ENCODE data around the gene SV2A. TPM values are rescaled to one million over a fixed set of nuclear protein-coding genes. Genes with fewer than 3 reads are reported as not detected.
"Not testable (repeated sequence)": the region's sequence is repeated elsewhere in the genome, so short reads cannot be mapped to it uniquely, and the experiment has no call there.

Gene SV2A
- total and polyA plus RNA-seq, 5 donors from 2014 or later, result 0.91 to 3.3 (median 1.6) TPM

- not testable (repeated sequence) for H3K4me1 Mint-ChIP-seq; ATAC-seq (ENCODE audit: low read depth in 2 of 2)
These were observed 50.8 kb downstream of the SV2A start for GRCh38 chr1:149866887-149867286.

GRCh38 chr1:149861497-149862054 lies 56.1 kb downstream of the SV2A start:
- not testable (repeated sequence) for H3K4me1 ChIP-seq (ENCODE audit: control insufficient read depth, insufficient read depth, low read length, poor library complexity, severe bottlenecking); H3K9me3 Mint-ChIP-seq; DNase-seq; H3K27me3 Mint-ChIP-seq; H3K27me3 ChIP-seq (ENCODE audit: control insufficient read depth, insufficient read depth, low read length); H3K27ac ChIP-seq (ENCODE audit: insufficient read depth, low read length, poor library complexity, severe bottlenecking); H3K9me3 ChIP-seq (ENCODE audit: control insufficient read depth in 2 of 2, low read length in 2 of 2); H3K4me1 Mint-ChIP-seq; H3K36me3 ChIP-seq (ENCODE audit: control insufficient read depth, insufficient read depth, low read length); H3K4me3 ChIP-seq (ENCODE audit: low read depth, low read length); H3K27ac Mint-ChIP-seq; H3K4me3 Mint-ChIP-seq; H3K36me3 Mint-ChIP-seq; ATAC-seq (ENCODE audit: low read depth in 2 of 2)

More at GRCh38 chr1:149866887-149867286, 50.8 kb downstream of the SV2A start:
- not testable (repeated sequence) for H3K27ac Mint-ChIP-seq; H3K4me1 ChIP-seq (ENCODE audit: control insufficient read depth, insufficient read depth, low read length, poor library complexity, severe bottlenecking); H3K36me3 ChIP-seq (ENCODE audit: control insufficient read depth, insufficient read depth, low read length); H3K36me3 Mint-ChIP-seq; H3K4me3 Mint-ChIP-seq; H3K27ac ChIP-seq (ENCODE audit: insufficient read depth, low read length, poor library complexity, severe bottlenecking); H3K27me3 Mint-ChIP-seq; H3K9me3 Mint-ChIP-seq; DNase-seq; H3K27me3 ChIP-seq (ENCODE audit: control insufficient read depth, insufficient read depth, low read length); H3K9me3 ChIP-seq (ENCODE audit: control insufficient read depth in 2 of 2, low read length in 2 of 2); H3K4me3 ChIP-seq (ENCODE audit: low read depth, low read length)

GRCh38 chr1:149860684-149861496 lies 56.8 kb downstream of the SV2A start:
- not testable (repeated sequence) for H3K27ac Mint-ChIP-seq; H3K4me1 ChIP-seq (ENCODE audit: control insufficient read depth, insufficient read depth, low read length, poor library complexity, severe bottlenecking); DNase-seq; H3K4me1 Mint-ChIP-seq; H3K4me3 ChIP-seq (ENCODE audit: low read depth, low read length); H3K27me3 ChIP-seq (ENCODE audit: control insufficient read depth, insufficient read depth, low read length); H3K9me3 Mint-ChIP-seq; H3K27me3 Mint-ChIP-seq; H3K36me3 Mint-ChIP-seq; H3K27ac ChIP-seq (ENCODE audit: insufficient read depth, low read length, poor library complexity, severe bottlenecking); H3K4me3 Mint-ChIP-seq; H3K36me3 ChIP-seq (ENCODE audit: control insufficient read depth, insufficient read depth, low read length); H3K9me3 ChIP-seq (ENCODE audit: control insufficient read depth in 2 of 2, low read length in 2 of 2)
- peak; percentile 85 for ATAC-seq (ENCODE audit: low read depth in 2 of 2)

GRCh38 chr1:149860271-149860670 lies 57.4 kb downstream of the SV2A start:
- H3K9me3 ChIP-seq (ENCODE audit: control insufficient read depth in 2 of 2, low read length in 2 of 2); H3K4me1 ChIP-seq (ENCODE audit: control insufficient read depth, insufficient read depth, low read length, poor library complexity, severe bottlenecking); H3K4me3 Mint-ChIP-seq; H3K27ac Mint-ChIP-seq; H3K27ac ChIP-seq (ENCODE audit: insufficient read depth, low read length, poor library complexity, severe bottlenecking); H3K36me3 ChIP-seq (ENCODE audit: control insufficient read depth, insufficient read depth, low read length); H3K9me3 Mint-ChIP-seq; DNase-seq; H3K4me1 Mint-ChIP-seq; H3K4me3 ChIP-seq (ENCODE audit: low read depth, low read length); H3K27me3 Mint-ChIP-seq; H3K36me3 Mint-ChIP-seq; H3K27me3 ChIP-seq (ENCODE audit: control insufficient read depth, insufficient read depth, low read length): not testable (repeated sequence)
- peak; percentile 30 to 48 for ATAC-seq (ENCODE audit: low read depth in 2 of 2)

Other genes starting within 250 kb of the SV2A start
- not detected for gene FCGR1A, start 135.2 kb downstream of the SV2A start, total RNA-seq
- not detected for gene FCGR1A, start 135.2 kb downstream of the SV2A start, polyA plus RNA-seq
- gene BOLA1, start 18.3 kb downstream of the SV2A start, total RNA-seq, result 6.2 TPM
- 10 to 100 TPM; 37.9 to 47.8 (median 39.5) TPM for gene BOLA1, start 18.3 kb downstream of the SV2A start, polyA plus RNA-seq
- gene SF3B4, start 10.0 kb upstream of the SV2A start, total RNA-seq, result 56.0 TPM
- gene SF3B4, start 10.0 kb upstream of the SV2A start, polyA plus RNA-seq, result 100 to 1,000 TPM in 1 of 4 donors, 10 to 100 TPM in 3; 81.8 to 103 (median 87.4) TPM
- 0.47 TPM for gene MTMR11, start 19.0 kb upstream of the SV2A start, total RNA-seq
- under 1 TPM; 0.13 to 0.98 (median 0.48) TPM for gene MTMR11, start 19.0 kb upstream of the SV2A start, polyA plus RNA-seq
- gene OTUD7B, start 92.9 kb upstream of the SV2A start, total RNA-seq, result 6.7 TPM
- 1 to 10 TPM in 2 of 4 donors, under 1 TPM in 2; 0.57 to 1.3 (median 1.1) TPM for gene OTUD7B, start 92.9 kb upstream of the SV2A start, polyA plus RNA-seq
- 23.4 TPM for gene VPS45, start 149.9 kb upstream of the SV2A start, total RNA-seq
- gene VPS45, start 149.9 kb upstream of the SV2A start, polyA plus RNA-seq, result 10 to 100 TPM; 25.8 to 27.8 (median 26.3) TPM
- gene PLEKHO1, start 232.1 kb upstream of the SV2A start, total RNA-seq, result 61.0 TPM
- gene PLEKHO1, start 232.1 kb upstream of the SV2A start, polyA plus RNA-seq, result 10 to 100 TPM; 21.5 to 31.5 (median 27.5) TPM